Activated naive CD4-positive, alpha-beta T cell treated with anti-CD3 and anti-CD28 coated beads, Interleukin-2, amount 10 ng/mL, durations not matched to agents 7 days and 5 days (primary cell): Measurements from ENCODE around the gene TRIM38.
"Not testable (repeated sequence)": the region's sequence is repeated elsewhere in the genome, so short reads cannot be mapped to it uniquely, and the experiment has no call there.

ENCODE experiments used
- CTCF ChIA-PET: fragments of 350-600 bp; sonication (Branson Sonifier 250); formaldehyde crosslinking; loops from one replicate; lab custom pipeline; 2021; ENCODE audit warnings: antibody characterized with exemption; lab: Charles Lee
- DNase-seq: peaks from one replicate; pipeline ENCODE4 v3.0.0-alpha.2; 2020
- H3K27ac Mint-ChIP-seq: one replicate; pipeline ENCODE4 v1.8.0; 2021; ENCODE audit warnings: mild to moderate bottlenecking, moderate library complexity, mixed read lengths
- H3K27me3 Mint-ChIP-seq: one replicate; pipeline ENCODE4 v1.8.0; 2021; ENCODE audit warnings: mild to moderate bottlenecking, mixed read lengths
- H3K36me3 Mint-ChIP-seq: one replicate; pipeline ENCODE4 v1.8.0; 2021; ENCODE audit warnings: mixed read lengths
- H3K4me1 Mint-ChIP-seq: one replicate; pipeline ENCODE4 v1.8.0; 2021; ENCODE audit warnings: mixed read lengths
- H3K4me3 Mint-ChIP-seq: one replicate; pipeline ENCODE4 v1.8.0; 2021; ENCODE audit warnings: mild to moderate bottlenecking, moderate library complexity, mixed read lengths
- H3K9me3 Mint-ChIP-seq: one replicate; pipeline ENCODE4 v1.8.0; 2021; ENCODE audit warnings: mixed read lengths

The TRIM38 gene

GRCh38 chr6:25930532-25931410, 31.8 kb upstream of the TRIM38 start, which contains the start of gene SLC17A2:
SLC17A2 (minus strand) TSS chr6:25930691; CDS start chr6:25925796, 4,895 bp downstream.
- H3K27ac Mint-ChIP-seq: no peak within 1 kb of the TSS
- H3K27me3 Mint-ChIP-seq: peaks cover 4% of the 10 kb centered on the region
- no peaks in the 10 kb centered on the region for H3K4me1 Mint-ChIP-seq
- DNase-seq: no peak
- no peak within 1 kb of the TSS for H3K4me3 Mint-ChIP-seq
- CTCF ChIA-PET: no interaction called here
- no peaks in the 10 kb centered on the region for H3K36me3 Mint-ChIP-seq
- no peaks in the 10 kb centered on the region for H3K9me3 Mint-ChIP-seq

GRCh38 chr6:25931411-25931709, 31.2 kb upstream of the TRIM38 start:
- CTCF ChIA-PET: no interaction called here

DNA sequence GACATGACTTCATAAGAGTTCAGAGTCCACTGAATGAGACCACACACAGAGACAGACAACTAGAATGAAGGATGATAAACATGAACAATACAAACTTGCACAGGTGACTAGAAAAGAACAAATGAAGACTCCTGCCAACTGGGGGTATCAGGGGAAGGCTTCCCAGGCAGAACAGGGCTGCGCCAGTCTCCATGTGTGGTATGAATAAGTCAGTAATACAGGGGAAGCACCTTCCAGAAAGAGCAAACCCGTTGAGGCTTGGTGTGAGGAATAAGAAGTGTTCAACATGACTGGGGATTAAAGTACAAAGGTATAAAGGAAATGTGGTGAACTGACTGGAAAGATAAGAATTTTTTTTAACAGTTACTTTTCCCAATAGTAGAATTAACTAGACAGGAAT, 28.4 kb upstream of the TRIM38 start:
- CTCF ChIA-PET: no interaction called here
- no peaks in the 10 kb centered on the region for H3K4me1 Mint-ChIP-seq
- H3K9me3 Mint-ChIP-seq: no peaks in the 10 kb centered on the region
- no peak overlapping the region for H3K4me3 Mint-ChIP-seq
- peaks cover 4% of the 10 kb centered on the region for H3K27me3 Mint-ChIP-seq
- no peak overlapping the region for H3K27ac Mint-ChIP-seq
- DNase-seq: no peak
- H3K36me3 Mint-ChIP-seq: no peaks in the 10 kb centered on the region

More at GRCh38 chr6:25931411-25931709, 31.2 kb upstream of the TRIM38 start:
- H3K27me3 Mint-ChIP-seq: peaks cover 4% of the 10 kb centered on the region
- no peak for DNase-seq
- no peak overlapping the region for H3K27ac Mint-ChIP-seq
- no peaks in the 10 kb centered on the region for H3K36me3 Mint-ChIP-seq
- H3K4me1 Mint-ChIP-seq: no peaks in the 10 kb centered on the region
- H3K9me3 Mint-ChIP-seq: no peaks in the 10 kb centered on the region
- H3K4me3 Mint-ChIP-seq: no peak overlapping the region

DNA sequence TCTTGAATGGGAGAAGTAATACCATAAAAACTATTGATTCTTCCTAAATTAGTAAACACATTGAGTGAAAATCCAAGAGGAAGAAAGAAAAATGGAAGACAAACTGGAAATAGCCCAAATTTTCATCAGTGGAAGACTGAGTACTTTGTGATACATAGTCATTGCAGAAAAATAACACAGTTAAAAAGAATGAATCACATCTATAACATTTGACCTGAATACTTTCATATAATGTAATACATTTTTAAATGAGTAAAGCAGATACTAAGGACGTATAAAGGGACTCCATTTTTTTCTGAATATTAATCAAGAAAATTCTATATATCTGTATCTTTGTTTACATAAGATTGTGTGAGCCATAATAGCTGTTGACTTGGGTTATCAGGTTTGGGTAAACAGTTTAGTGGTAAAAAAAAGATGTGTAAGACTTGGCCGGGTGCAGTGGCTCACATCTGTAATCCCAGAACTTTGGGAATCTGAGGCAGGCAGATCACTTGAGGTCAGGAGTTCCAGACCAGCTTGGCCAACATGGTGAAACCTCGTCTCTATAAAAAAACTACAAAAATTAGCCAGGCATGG, 27.8 kb upstream of the TRIM38 start:
- Mint-ChIP-seq H3K4me3 (no peak overlapping the region), H3K27me3 (peaks cover 4% of the 10 kb centered on the region), H3K9me3 (no peaks in the 10 kb centered on the region), H3K36me3 (no peaks in the 10 kb centered on the region), H3K4me1 (no peaks in the 10 kb centered on the region), H3K27ac (no peak overlapping the region)
- CTCF ChIA-PET: no interaction called here
- DNase-seq: no peak

DNA sequence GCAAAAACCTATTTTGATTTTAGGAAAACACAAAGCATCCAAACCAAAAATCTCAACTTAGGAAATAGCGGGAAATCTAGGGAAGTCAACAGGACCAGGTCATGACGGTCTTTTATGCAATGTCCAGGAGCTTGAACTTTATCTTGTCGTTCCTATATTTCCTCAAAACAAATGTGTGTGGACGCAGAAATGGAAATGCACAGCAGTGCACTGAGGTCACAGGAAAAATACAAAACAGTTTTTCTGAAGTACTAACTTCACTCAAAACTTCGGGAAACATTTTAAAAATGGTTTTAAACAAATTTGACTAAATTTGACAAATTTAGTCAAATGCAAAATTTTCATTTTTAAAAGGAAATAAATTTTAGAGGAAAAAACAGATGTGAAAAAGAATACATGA, 26.6 kb upstream of the TRIM38 start:
- no peak for DNase-seq
- Mint-ChIP-seq H3K9me3 (no peaks in the 10 kb centered on the region), H3K4me1 (no peaks in the 10 kb centered on the region), H3K27me3 (peaks cover 4% of the 10 kb centered on the region), H3K36me3 (no peaks in the 10 kb centered on the region), H3K4me3 (no peak overlapping the region), H3K27ac (no peak overlapping the region)
- CTCF ChIA-PET: no interaction called here

DNA sequence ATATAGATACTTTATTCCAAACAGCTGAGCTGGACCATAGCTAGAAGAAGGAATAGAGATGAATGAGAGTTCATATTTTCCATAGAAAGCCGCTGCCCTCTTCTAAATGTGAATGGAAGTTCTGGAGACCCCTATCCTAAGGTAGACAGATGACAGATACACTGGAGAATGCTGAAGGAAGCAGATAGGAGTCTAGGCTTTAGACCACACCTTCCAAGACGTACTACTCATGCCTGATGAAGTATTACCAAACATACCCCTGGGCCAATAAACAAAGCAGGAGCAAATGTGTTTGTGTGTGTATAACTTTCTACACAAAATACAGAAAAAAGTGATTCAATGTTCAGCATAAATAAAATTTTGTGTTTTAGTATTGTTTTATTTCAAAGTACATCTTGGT, 23.0 kb upstream of the TRIM38 start:
- Mint-ChIP-seq H3K27ac (no peak overlapping the region), H3K27me3 (no peaks in the 10 kb centered on the region), H3K4me3 (no peak overlapping the region), H3K9me3 (no peaks in the 10 kb centered on the region), H3K36me3 (no peaks in the 10 kb centered on the region), H3K4me1 (peaks cover 2% of the 10 kb centered on the region)
- DNase-seq: no peak
- CTCF ChIA-PET: interaction anchor here (1.7 kb wide), 1 partner anchor 12 kb away, joined by 4 read pairs; no protein-coding TSS in a partner anchor

DNA sequence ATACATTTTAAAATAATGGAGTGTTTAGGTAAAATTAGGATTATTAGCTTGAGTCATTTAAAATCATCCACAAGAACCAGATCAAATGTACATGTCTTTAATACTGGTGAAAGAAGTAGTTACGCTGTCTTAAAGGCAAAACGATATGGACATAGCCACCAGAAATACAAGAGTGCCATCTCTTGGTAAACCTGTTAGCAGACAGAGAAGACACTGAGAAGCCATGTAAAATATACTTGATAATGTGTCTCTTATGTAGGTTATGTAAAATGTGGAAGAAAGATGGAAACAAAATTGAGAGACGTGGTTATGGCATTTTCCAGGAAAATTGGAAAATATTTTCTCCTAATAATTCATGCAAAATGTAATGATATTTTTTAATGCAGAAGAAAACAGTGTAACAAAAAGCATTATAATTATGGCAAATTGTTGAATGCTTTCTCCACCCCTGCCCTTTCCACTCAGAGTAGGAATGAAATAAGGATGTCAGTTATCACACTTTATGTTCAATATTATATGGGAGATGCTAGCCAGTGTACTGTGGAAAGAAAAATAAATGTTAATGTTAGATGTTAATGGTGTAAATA, 19.9 kb upstream of the TRIM38 start:
- no peak for DNase-seq
- Mint-ChIP-seq H3K4me1 (peaks cover 25% of the 10 kb centered on the region), H3K9me3 (peaks cover 7% of the 10 kb centered on the region), H3K27me3 (no peaks in the 10 kb centered on the region), H3K36me3 (no peaks in the 10 kb centered on the region), H3K4me3 (no peak overlapping the region), H3K27ac (no peak overlapping the region)
- CTCF ChIA-PET: interaction anchor here (0.8 to 4.2 kb wide), 7 partner anchors 15 to 452 kb away, joined by 3 to 22 read pairs (median 4); no protein-coding TSS in a partner anchor

DNA sequence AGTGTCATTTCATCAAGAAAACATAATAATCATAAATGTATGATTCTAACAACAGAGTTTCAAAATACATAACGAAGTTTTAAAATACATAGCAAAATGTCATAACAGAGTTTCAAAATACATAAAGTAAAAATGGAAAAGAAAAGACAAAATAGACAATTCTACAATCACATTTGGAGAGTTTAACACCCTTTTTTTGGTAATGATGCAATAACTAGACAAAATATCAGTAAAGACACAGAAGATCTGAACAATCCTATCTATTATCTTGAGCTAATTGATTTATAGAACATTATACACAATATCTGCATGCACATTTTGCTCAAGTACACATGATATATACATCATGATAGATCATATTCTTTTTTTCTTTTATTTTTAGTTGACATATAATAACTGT, 18.7 kb upstream of the TRIM38 start:
- no peaks in the 10 kb centered on the region for H3K27me3 Mint-ChIP-seq
- no peak overlapping the region for H3K27ac Mint-ChIP-seq
- H3K4me1 Mint-ChIP-seq: peaks cover 25% of the 10 kb centered on the region
- H3K9me3 Mint-ChIP-seq: peaks cover 7% of the 10 kb centered on the region
- DNase-seq: no peak
- no peaks in the 10 kb centered on the region for H3K36me3 Mint-ChIP-seq
- no peak overlapping the region for H3K4me3 Mint-ChIP-seq
- CTCF ChIA-PET: interaction anchor here (1.5 to 4.2 kb wide), 5 partner anchors 49 to 342 kb away, joined by 4 to 22 read pairs (median 6); no protein-coding TSS in a partner anchor

DNA sequence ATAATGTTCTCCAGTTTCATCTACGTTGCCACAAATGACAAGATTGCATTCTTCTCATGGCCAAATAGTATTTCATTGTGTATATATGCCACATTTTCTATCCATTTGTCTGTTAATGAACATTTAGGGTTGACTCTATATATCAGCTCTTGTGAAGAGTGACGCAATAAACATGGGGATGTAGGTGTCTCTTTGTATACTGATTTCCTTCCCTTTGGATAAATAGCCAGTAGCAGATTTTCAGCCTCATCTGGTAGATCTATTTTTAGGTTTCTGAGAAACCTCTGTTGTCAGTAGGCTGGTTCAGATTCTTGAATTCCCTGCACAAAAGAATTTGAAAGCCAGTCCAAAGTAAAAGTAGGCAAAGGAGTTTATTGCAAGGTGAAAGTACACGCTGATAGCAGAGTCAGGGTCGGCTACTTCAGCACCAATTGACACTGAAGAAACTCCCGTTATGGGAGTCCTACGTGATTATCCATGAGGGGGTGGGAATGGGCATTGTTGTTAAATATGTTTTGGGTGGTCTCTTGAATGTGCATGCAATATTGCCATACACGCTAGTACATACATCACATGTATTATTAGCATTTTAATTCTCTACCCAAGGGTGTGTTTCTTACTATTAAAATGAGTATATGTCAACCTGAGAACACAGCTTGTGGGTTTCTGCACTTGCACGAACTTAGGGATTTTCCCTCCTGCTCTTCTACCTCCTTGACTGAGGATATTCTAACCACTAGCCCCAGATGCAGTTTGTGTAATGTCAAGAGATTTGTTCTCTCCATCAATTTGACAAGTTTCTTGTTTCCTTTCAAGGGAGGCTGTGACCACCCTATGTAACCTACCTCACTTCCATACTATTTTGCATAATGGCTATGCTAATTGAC, 17.7 kb upstream of the TRIM38 start:
- Mint-ChIP-seq H3K9me3 (peaks cover 9% of the 10 kb centered on the region), H3K27ac (no peak overlapping the region), H3K36me3 (no peaks in the 10 kb centered on the region), H3K27me3 (no peaks in the 10 kb centered on the region), H3K4me3 (no peak overlapping the region), H3K4me1 (peaks cover 25% of the 10 kb centered on the region)
- CTCF ChIA-PET: interaction anchor here (1.3 to 4.2 kb wide), 6 partner anchors 48 to 343 kb away, joined by 4 to 22 read pairs (median 6); no protein-coding TSS in a partner anchor
- DNase-seq: no peak

DNA sequence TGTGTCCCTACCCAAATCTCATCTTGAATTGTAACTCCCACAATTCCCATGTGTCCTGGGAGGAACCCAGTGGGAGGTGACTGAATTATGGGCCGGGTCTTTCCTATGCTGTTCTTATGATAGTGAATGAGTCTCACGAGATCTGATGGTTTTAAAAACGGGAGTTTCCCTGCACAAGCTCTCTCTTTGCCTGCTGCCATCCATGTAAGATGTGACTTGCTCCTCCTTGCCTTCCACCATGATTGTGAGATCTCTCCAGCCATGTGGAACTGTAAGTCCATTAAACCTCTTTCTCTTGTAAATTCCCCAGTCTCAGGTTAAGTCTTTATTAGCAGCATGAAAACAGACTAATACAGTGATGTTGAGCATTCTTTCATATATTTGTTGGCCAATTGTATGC, 16.9 kb upstream of the TRIM38 start:
- DNase-seq, H3K27me3 Mint-ChIP-seq, H3K4me3 Mint-ChIP-seq, H3K9me3 Mint-ChIP-seq, H3K36me3 Mint-ChIP-seq, H3K27ac Mint-ChIP-seq: not testable (repeated sequence)
- CTCF ChIA-PET: interaction anchor here (1.3 to 1.9 kb wide), 2 partner anchors 58 to 228 kb away, joined by 6 read pairs; no protein-coding TSS in a partner anchor
- H3K4me1 Mint-ChIP-seq: peaks cover 25% of the 10 kb centered on the region

DNA sequence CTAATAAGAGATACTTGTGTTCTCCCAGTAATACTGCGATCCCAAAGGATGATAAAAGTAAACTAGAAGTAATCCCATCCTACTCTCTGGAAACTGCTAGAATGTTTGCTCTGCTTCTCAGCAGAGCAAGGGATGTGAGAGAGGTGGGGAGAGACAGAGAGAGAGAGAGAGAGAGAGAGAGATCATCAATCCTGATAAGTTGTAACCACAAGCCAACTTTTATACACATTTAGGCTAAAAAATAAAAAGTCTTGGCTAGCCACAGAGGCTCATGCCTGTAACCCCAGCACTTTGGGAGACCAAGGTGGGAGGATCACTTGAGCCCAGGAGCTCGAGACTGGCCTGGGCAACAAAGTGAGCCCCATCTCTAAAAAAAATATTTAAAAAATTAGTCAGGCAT, 16.0 kb upstream of the TRIM38 start:
- Mint-ChIP-seq H3K4me3 (no peak overlapping the region), H3K27me3 (peaks cover 7% of the 10 kb centered on the region), H3K9me3 (peaks cover 12% of the 10 kb centered on the region), H3K27ac (no peak overlapping the region), H3K36me3 (no peaks in the 10 kb centered on the region), H3K4me1 (peaks cover 25% of the 10 kb centered on the region)
- no peak for DNase-seq
- CTCF ChIA-PET: no interaction called here

DNA sequence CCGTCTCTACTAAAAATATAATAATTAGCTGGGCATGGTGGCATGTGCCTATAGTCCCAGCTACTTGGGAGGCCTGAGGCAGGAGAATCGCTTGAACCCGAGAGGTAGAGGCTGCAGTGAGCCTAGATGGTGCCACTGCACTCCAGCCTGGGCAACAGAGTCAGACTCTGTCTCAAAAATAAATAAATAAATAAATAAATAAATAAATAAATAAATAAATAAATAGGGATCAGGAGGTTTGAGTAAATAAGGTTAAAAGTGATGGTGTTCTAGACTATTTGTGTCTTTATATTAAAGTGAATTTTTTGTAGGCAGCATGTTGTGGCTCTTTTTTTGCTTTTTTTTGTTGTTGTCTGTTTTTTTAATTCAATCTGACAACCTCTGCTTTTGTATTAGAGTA, 15.1 kb upstream of the TRIM38 start:
- H3K27ac Mint-ChIP-seq, CTCF ChIA-PET: not testable (repeated sequence)

DNA sequence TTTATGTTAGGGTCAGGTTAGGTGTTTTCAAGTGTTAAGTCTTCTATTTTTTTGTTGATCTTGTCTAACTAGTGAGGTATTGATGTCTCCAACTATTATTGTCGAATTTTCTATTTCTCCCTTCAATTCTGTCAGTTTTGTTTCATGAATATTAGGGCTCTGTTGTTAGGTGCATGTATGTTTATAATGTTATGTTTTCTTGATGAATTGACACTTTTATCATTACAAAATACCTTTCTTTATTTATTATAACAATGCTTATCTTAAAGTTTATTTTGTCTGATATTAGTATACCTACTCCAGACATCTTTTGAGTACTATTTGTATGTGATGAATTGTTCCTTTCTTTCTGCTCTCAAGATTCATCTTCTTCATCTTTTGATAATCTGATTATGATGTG, 12.9 kb upstream of the TRIM38 start:
- Mint-ChIP-seq H3K4me1 (peaks cover 22% of the 10 kb centered on the region), H3K27ac (no peak overlapping the region), H3K27me3 (peaks cover 13% of the 10 kb centered on the region), H3K36me3 (no peaks in the 10 kb centered on the region), H3K4me3 (no peak overlapping the region), H3K9me3 (peaks cover 14% of the 10 kb centered on the region)
- CTCF ChIA-PET: no interaction called here
- DNase-seq: no peak

More for the DNA sequence above, 15.1 kb upstream of the TRIM38 start:
- not testable (repeated sequence) for H3K36me3 Mint-ChIP-seq, DNase-seq, H3K4me3 Mint-ChIP-seq
- Mint-ChIP-seq H3K27me3 (peaks cover 12% of the 10 kb centered on the region), H3K9me3 (peaks cover 13% of the 10 kb centered on the region), H3K4me1 (peaks cover 25% of the 10 kb centered on the region)

GRCh38 chr6:25950297-25950696, 12.3 kb upstream of the TRIM38 start:
- peaks cover 13% of the 10 kb centered on the region for H3K27me3 Mint-ChIP-seq
- H3K4me3 Mint-ChIP-seq: no peak overlapping the region
- no peaks in the 10 kb centered on the region for H3K36me3 Mint-ChIP-seq
- CTCF ChIA-PET: no interaction called here
- peaks cover 16% of the 10 kb centered on the region for H3K4me1 Mint-ChIP-seq
- no peak overlapping the region for H3K27ac Mint-ChIP-seq
- no peak for DNase-seq
- H3K9me3 Mint-ChIP-seq: peaks cover 14% of the 10 kb centered on the region
